GM13977 (cell line): ENCODE results near the gene FKBP6.

Experiments used
- DNase-seq: peaks from one replicate; pipeline ENCODE4 v3.0.0; 2012; ENCODE audit warnings: low spot score
- CTCF ChIP-seq: IDR thresholded peaks from 2 replicates; pipeline ENCODE4 v1.5.1; 2012; ENCODE audit warnings: mild to moderate bottlenecking, control low read depth; ENCODE audit not compliant: insufficient read depth; ENCODE audit errors: extremely low read depth, missing control alignments
- in situ Hi-C: fragments of 300-500 bp; cut with MboI; formaldehyde crosslinking; loops from one replicate; pipeline ENCODE4 v1.12.0; 2022; ENCODE audit warnings: low sequenced_read_pairs, low pct_unique_long_range_greater_than_20kb, mixed read lengths, inconsistent platforms; ENCODE audit not compliant: unreplicated experiment

FKBP6 gene

DNA sequence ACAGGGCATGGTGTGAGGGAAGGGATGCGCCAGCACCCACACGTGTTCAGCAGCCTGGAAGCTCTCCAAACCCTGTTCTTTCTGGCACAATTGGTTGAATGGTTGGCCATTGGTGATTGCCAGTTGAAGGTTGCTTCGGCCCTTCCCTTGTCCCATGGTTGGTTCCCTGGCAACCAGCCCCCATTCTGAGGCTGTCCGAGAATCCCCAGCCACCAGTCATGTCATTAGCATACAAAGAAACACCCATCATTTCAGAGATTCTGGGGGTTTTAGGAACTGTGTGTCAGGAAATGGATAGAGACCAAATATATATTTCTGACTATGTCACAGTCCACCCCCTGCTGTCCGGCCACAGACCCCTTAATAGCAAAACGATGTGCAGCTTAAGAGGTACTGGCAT lies 21.8 kb downstream of the FKBP6 start:
- DNase-seq: no peak
- no peak for TF ChIP-seq CTCF
- in situ Hi-C loops: no loop called here

- in situ Hi-C loops: no loop called here
- DNase-seq: no peak
- TF ChIP-seq CTCF: no peak
Measured at GRCh38 chr7:73350306-73351068, 22.5 kb downstream of the FKBP6 start.

DNA sequence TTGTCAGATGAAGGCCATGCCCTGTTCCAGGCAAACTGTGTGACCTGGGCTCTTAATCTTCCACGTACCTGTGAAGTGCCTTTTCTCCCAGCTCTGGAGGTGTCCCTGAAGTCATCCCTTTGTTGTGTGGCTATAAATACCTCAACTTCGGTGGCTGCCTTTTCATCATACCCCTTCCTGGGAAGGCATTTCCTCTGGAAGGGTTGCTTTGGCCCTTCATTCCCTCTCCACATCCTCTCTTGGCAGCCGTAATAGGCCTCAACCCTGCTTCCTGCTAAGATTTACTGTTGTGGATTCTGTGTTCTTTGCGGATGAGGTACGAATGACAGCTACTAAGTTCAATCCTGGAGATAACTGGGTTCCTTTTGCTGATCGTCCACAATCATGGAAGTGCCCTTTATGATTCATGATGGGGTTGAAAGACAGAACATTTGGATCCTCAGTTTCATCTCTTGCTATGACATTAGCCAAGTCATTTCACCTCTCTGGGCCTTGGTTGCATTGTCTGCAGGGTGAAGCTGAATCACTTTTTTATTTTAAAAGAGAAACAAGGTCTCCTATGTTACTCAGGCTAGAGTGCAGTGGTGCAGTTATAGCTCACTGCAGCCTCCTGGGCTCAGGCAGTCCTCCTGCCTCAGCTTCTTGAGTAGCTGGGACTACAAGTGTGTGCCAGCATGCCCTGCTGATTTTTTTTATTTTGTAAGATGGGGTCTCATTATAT lies 23.6 kb downstream of the FKBP6 start:
- no peak for DNase-seq
- in situ Hi-C loops: no loop called here
- no peak for TF ChIP-seq CTCF

DNA sequence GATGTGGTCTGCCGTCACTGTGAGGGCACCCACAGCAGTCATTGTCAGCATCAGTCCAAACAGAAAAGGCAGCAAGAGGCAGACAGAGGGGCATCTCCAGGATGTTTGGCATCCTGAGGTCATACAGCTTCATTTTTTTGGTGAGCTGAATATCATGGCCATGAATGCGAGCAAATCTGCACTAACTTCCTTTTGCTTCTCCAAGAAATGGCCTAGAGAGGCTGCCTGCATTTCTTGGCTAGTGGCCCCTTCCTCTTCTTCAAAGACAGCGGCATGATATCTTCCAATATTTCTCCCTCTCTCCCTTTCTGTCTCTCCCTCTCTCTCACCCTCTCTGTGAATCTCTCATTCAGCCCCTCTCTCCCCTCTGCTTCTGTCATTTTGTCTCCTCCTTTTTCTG lies 24.8 kb downstream of the FKBP6 start:
- TF ChIP-seq CTCF: no peak
- no peak for DNase-seq
- in situ Hi-C loops: no loop called here

DNA sequence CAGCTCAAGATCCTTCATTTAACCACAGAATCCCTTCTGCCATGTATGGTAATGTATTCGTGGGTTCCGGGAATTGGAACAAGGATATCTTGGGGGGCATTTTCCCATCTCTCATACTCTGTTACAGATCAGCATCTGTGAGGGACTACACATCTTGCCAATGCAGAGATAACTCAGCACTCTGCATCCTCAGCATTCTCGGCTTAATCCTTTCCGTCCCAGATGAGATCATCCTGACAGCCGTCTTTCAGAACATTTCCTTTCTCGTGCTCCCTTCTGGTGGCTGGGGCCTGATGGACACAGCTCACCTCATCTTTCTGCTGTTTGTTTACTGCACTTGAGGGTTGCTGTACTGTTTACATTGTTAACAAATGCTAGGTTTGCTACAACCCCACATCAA lies 25.3 kb downstream of the FKBP6 start:
- no peak for TF ChIP-seq CTCF
- in situ Hi-C loops: no loop called here
- DNase-seq: no peak

DNA sequence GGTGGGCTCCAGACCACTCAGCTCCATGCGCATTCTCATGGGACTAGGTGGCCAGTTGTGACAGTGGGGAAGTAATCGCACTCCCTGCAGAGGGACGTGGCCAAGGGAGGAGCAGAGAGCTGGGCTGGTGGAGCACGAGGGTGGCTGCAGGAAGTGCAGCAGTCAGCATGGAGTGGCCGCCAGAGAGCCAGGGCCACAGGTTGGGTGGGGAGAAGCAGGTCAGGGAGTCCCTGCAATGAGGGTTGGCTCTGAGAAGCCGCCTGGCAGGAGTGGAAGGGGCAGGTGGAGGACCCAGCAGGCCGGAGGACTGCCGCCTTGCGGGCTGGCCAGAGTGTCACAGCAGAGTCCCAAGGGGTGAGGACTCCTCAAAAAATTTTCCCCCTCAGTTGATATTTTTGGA lies 26.2 kb downstream of the FKBP6 start:
- TF ChIP-seq CTCF: no peak
- in situ Hi-C loops: no loop called here
- DNase-seq: no peak
